Measurements from ENCODE around the gene SLC27A2. TPM values are rescaled to one million over a fixed set of nuclear protein-coding genes. Genes with fewer than 3 reads are reported as not detected.
A peak's percentile ranks its signal among the peaks of the same experiment; 100 is the strongest.

The SLC27A2 gene
- total RNA-seq, 1 experiment from 2014 or later = 7.0 TPM

DNA sequence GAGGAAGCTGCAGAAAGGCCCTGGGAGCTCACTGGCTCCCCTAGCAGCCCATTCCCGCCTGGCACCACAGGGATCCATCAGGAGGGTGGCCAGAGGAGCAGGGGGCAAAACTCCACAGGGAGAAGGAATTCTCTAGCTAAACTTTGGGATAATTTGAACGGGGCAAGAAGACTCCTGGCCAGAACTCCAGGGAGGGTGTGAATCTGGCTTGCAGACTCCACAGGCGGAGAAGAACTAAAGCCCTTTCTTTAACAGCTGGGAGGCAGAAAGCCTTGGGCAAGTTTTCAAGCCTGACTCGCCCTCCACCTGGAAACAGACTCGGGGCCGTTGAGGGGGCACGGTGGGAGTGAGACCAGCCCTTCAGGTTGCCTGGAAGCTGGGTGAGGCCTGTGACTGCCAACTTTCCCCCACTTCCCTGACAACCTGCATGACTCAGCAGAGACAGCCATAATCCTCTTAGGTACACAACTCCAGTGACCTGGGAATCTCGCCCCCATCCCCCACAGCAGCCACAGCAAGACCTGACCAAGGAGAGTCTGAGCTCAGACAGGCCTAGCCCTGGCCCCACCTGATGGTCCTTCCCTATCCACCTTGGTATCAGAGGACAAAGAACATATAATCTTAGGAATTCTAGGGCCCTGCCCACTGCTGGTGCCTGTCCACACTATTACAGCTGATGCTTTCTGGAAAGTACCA, 28.6 kb downstream of the SLC27A2 start:
- H3K56ac ChIP-seq (ENCODE audit: insufficient read length, low read depth, low read length) = no peak overlapping the region
- no peaks in the 10 kb centered on the region for H3K4me1 ChIP-seq (ENCODE audit: insufficient read depth, low read length)
- H3T11ph ChIP-seq (ENCODE audit: low read length) = no peak overlapping the region
- peaks cover 14 to 15% of the 10 kb centered on the region in 2 experiments for H3K4me1 Mint-ChIP-seq
- no peak overlapping the region for H4K91ac ChIP-seq (ENCODE audit: insufficient read length, low read depth, low read length)
- no peak overlapping the region for H2AK5ac ChIP-seq (ENCODE audit: insufficient read length, low read length)
- no peak overlapping the region for H3K14ac ChIP-seq (ENCODE audit: insufficient read depth, low read length)
- H3K27ac ChIP-seq (ENCODE audit: insufficient read length, low read depth, low read length) = no peak overlapping the region
- H3K9me3 ChIP-seq (ENCODE audit: control insufficient read depth, low read depth, low read length) = no peaks in the 10 kb centered on the region
- H4K8ac ChIP-seq (replicated peaks; ENCODE audit: insufficient read length, low read depth, low read length) = no peak overlapping the region
- H2AFZ ChIP-seq (ENCODE audit: low read length) = no peak overlapping the region
- H3K4me3 Mint-ChIP-seq = no peak overlapping the region
- no peaks in the 10 kb centered on the region for H3K27me3 Mint-ChIP-seq (ENCODE audit: low read depth)
- H3K4ac ChIP-seq (ENCODE audit: low read depth, low read length) = no peak overlapping the region
- H3K36me3 Mint-ChIP-seq (ENCODE audit: insufficient read depth in 1 of 3, low read depth in 3 of 3) = peaks cover 10 to 22% (median 10%) of the 10 kb centered on the region in 3 experiments
- H2BK5ac ChIP-seq (ENCODE audit: insufficient read length, low read length) = no peak overlapping the region
- peak overlapping the region in 2 of 3 experiments; percentile 17 to 76; a peak in 3 of 7 replicates for H3K27ac Mint-ChIP-seq
- no peak overlapping the region for H2BK20ac ChIP-seq (ENCODE audit: low read depth, low read length, poor library complexity, severe bottlenecking)
- no peak overlapping the region for H3K23ac ChIP-seq (ENCODE audit: insufficient read length, low read depth, low read length)
- H3K79me2 ChIP-seq (ENCODE audit: insufficient read depth, low read length) = no peaks in the 10 kb centered on the region
- no peaks in the 10 kb centered on the region for H3K27me3 ChIP-seq (ENCODE audit: insufficient read depth, low read length)
- DNase-seq = no peak
- H4K5ac ChIP-seq (ENCODE audit: insufficient read length, low read depth, low read length) = no peak overlapping the region
- no peak overlapping the region for H2BK12ac ChIP-seq (ENCODE audit: insufficient read length, low read depth, low read length)
- no peak overlapping the region for H2BK120ac ChIP-seq (ENCODE audit: low read depth, low read length, poor library complexity, severe bottlenecking)
- no peak overlapping the region for H3K4me2 ChIP-seq (ENCODE audit: insufficient read depth, insufficient read length, low read length)
- TF ChIP-seq, protein P1, sequence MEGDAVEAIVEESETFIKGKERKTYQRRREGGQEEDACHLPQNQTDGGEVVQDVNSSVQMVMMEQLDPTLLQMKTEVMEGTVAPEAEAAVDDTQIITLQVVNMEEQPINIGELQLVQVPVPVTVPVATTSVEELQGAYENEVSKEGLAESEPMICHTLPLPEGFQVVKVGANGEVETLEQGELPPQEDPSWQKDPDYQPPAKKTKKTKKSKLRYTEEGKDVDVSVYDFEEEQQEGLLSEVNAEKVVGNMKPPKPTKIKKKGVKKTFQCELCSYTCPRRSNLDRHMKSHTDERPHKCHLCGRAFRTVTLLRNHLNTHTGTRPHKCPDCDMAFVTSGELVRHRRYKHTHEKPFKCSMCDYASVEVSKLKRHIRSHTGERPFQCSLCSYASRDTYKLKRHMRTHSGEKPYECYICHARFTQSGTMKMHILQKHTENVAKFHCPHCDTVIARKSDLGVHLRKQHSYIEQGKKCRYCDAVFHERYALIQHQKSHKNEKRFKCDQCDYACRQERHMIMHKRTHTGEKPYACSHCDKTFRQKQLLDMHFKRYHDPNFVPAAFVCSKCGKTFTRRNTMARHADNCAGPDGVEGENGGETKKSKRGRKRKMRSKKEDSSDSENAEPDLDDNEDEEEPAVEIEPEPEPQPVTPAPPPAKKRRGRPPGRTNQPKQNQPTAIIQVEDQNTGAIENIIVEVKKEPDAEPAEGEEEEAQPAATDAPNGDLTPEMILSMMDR (conservative IDR thresholded peaks at IDR 0.05) = no peak
- H3K23me2 ChIP-seq (ENCODE audit: insufficient read length, low read depth, low read length, poor library complexity, severe bottlenecking) = no peaks in the 10 kb centered on the region
- no peak overlapping the region for H2BK15ac ChIP-seq (ENCODE audit: low read depth, low read length)
- H3K79me1 ChIP-seq (ENCODE audit: insufficient read depth, low read depth, low read length, poor library complexity, severe bottlenecking) = no peaks in the 10 kb centered on the region
- no peak overlapping the region for H3K9ac ChIP-seq (ENCODE audit: extremely low read depth, insufficient read length, low read length)
- H3K18ac ChIP-seq (ENCODE audit: insufficient read length, low read depth, low read length) = no peak overlapping the region
- peaks cover 12 to 14% of the 10 kb centered on the region in 2 experiments; a peak in 4 of 5 replicates for H3K9me3 Mint-ChIP-seq
- WGBS (ENCODE audit: extremely low coverage, insufficient read length, low lambda C conversion rate) = no CpG with 5 or more reads among the region's 8 CpGs
- no peaks in the 10 kb centered on the region for H4K20me1 ChIP-seq (ENCODE audit: control insufficient read depth, insufficient read depth, insufficient read length)

All from H9 (cell line).